GM12801 (cell line): ENCODE data around the gene TRPM4.

Experiments used
- CTCF ChIP-seq: IDR thresholded peaks from one replicate; pipeline ENCODE4 v1.5.1; 2011; ENCODE audit warnings: control low read depth; ENCODE audit not compliant: insufficient read length; ENCODE audit errors: extremely low read depth

The TRPM4 gene

DNA sequence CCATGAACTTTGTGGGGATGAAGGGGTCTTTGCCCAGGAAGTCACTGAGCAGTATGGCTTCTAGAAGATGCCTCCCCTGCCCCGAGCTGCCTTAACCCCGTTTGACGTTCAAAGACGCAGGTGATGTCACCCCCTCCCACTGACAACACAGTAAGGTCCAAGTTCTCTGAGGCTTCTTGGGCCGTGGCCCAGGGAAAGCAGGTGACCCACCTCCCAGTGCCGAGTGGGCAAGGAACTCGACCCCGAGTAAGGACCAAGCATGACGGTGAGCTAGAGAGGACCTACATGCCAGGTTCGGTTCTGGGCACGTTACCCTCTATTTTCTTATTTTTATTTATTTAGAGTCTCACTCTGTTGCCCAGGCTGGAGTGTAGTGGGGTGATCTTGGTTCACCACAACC is 86.1 kb downstream of the TRPM4 start:
- no peak for TF ChIP-seq CTCF

DNA sequence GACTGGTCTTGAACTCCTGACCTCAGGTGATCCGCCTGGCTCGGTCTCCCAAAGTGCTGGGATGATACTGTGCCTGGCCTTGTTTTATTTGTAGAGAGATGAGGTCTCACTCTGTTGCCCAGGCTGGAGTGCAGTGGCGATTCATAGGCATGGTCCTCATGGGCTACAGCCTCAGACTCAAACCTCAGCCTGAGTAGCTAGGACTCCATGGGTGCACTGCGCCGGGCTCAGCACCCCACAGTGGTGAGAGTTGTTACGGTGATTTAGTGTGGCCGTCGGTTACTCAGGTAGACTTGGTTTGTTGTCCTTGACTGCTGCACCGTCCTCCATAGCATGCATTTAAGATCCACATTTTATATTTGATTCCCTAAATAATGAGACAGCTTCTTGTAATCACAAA is 86.7 kb downstream of the TRPM4 start:
- TF ChIP-seq CTCF: no peak

- TF ChIP-seq CTCF: no peak
Observed at GRCh38 chr19:49247676-49248075, 90.1 kb downstream of the TRPM4 start.

DNA sequence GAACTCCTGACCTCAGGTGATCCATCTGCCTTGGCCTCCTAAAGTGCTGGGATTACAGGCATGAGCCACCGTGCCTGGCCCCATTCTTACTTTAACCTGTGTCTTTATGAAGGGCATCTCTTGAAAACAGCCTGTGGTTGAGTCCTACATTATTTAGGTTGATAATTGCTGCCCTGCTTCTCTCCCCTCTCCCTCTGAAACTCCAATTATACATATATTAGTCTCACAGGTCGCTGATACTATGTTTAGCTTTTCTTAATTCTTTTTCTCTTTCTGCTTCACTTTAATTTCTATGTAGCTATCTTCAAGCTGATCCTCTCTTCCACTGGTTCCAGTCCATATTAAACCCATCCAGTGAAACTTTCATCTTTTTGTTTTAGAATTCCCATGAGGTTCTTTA is 92.3 kb downstream of the TRPM4 start:
- TF ChIP-seq CTCF: no peak

DNA sequence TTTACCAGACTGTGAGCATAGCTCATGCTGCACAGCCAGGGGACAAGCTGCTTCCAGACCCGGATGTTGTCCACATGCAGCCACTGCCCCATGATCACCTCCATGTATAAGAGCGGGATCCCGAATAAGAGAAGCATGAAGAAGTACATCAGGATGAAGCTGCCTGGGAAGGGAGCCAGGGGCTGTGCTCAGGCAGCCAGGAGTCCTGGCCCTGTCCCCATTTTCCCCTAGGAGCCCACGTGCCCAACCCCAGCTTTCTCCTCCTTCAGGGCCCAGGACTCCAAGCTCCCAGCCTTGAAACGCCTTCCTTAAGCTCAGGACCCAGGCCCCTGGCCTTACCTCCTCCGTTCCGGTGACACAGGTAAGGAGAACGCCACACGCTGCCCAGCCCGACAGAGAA is 98.1 kb downstream of the TRPM4 start:
- no peak for TF ChIP-seq CTCF

- TF ChIP-seq CTCF: no peak
Observed at GRCh38 chr19:49256691-49257090, 99.1 kb downstream of the TRPM4 start.
